Uterus (tissue), 2 donors: ENCODE data around the gene ERBIN.

Experiments
- CTCF ChIP-seq, 4 experiments: fragments of 200-600 bp in 2 of 4; fragments of 450-650 bp in 2 of 4; sonication (generic) in 2 of 4; IDR thresholded peaks; one replicate each; pipeline ENCODE4 v1.5.1; 2016 to 2019; ENCODE audit warnings: antibody characterized with exemption in 4 of 4, mild to moderate bottlenecking in 2 of 4, moderate library complexity in 1 of 4
- POLR2A ChIP-seq, 2 donors: fragments of 450-650 bp; IDR thresholded peaks; one replicate each; pipeline ENCODE4 v1.6.1; 2016; ENCODE audit warnings: antibody characterized with exemption in 2 of 2, mild to moderate bottlenecking in 1 of 2, moderate library complexity in 1 of 2

DNA sequence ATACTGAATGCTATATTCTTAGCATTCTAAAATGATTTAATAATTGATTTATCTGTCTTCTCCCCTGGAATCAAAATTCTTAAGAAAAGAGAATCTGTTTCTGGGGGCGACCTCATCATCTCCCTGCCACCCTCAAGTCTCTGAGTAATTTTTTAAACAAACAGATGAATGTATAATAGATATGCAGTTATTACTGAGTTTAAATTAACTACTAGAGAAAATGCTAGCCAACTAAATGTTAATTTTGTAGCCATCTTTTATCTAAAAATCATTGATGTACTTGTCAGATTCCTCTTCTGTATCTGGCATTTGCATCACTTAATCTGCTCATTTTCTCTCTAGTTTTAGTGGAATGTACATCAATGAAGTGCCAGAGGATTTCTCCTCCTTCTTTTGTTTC, 87.5 kb downstream of the ERBIN start:
- TF ChIP-seq CTCF (IDR thresholded peaks at IDR 0.05) (no peak), POLR2A (IDR thresholded peaks at IDR 0.05) (no peak)
